NT2/D1 (cell line): ENCODE measurements around the gene RTBDN.

Source experiments
- YY1 ChIP-seq: IDR thresholded peaks from 2 replicates; pipeline ENCODE4 v1.6.1; 2011; ENCODE audit not compliant: insufficient read length, insufficient read depth
- ZNF274 ChIP-seq: IDR thresholded peaks from 2 replicates; pipeline ENCODE4 v1.6.1; 2011; ENCODE audit warnings: mild to moderate bottlenecking, low read depth, low read length

- TF ChIP-seq ZNF274 (no peak), YY1 (no peak)
These were observed 32.7 kb downstream of the RTBDN start, which contains the start of the genes PRDX2 and THSD8 for GRCh38 chr19:12801466-12802266.
